ENCODE data around the gene DNM1L. TPM values are rescaled to one million over a fixed set of nuclear protein-coding genes. Genes with fewer than 3 reads are reported as not detected.
A peak's percentile ranks its signal among the peaks of the same experiment; 100 is the strongest.
"Not testable (repeated sequence)": the region's sequence is repeated elsewhere in the genome, so short reads cannot be mapped to it uniquely, and the experiment has no call there.

Gene DNM1L
- total RNA-seq, 1 donor from 2014 or later: 90.7 TPM

GRCh38 chr12:32706335-32707024 lies 27.4 kb downstream of the DNM1L start:
- H3K4me1 Mint-ChIP-seq: peaks cover 18% of the 10 kb centered on the region
- H3K4me3 Mint-ChIP-seq: peak overlapping the region; percentile 45
- H3K9me3 Mint-ChIP-seq: no peaks in the 10 kb centered on the region
- intact Hi-C loops (cut with micrococcal nuclease): no loop called here
- no peak for DNase-seq
- H3K27me3 Mint-ChIP-seq: no peaks in the 10 kb centered on the region
- H3K36me3 Mint-ChIP-seq (ENCODE audit: low read depth): peaks cover 20% of the 10 kb centered on the region
- H3K27ac Mint-ChIP-seq: peak overlapping the region; percentile 68

GRCh38 chr12:32708926-32709325 lies 29.8 kb downstream of the DNM1L start:
- Mint-ChIP-seq H3K4me1 (peaks cover 12% of the 10 kb centered on the region), H3K27me3 (no peaks in the 10 kb centered on the region), H3K36me3 (ENCODE audit: low read depth) (peaks cover 28% of the 10 kb centered on the region), H3K4me3 (no peak overlapping the region), H3K9me3 (no peaks in the 10 kb centered on the region), H3K27ac (no peak overlapping the region)
- DNase-seq: no peak
- intact Hi-C loops (cut with micrococcal nuclease): no loop called here

GRCh38 chr12:32714772-32715171 lies 35.7 kb downstream of the DNM1L start:
- H3K4me1 Mint-ChIP-seq: no peaks in the 10 kb centered on the region
- H3K27ac Mint-ChIP-seq: no peak overlapping the region
- H3K36me3 Mint-ChIP-seq (ENCODE audit: low read depth): peaks cover 30% of the 10 kb centered on the region
- H3K4me3 Mint-ChIP-seq: no peak overlapping the region
- no peaks in the 10 kb centered on the region for H3K27me3 Mint-ChIP-seq
- no peak for DNase-seq
- no peaks in the 10 kb centered on the region for H3K9me3 Mint-ChIP-seq
- intact Hi-C loops (cut with micrococcal nuclease): no loop called here

- Mint-ChIP-seq H3K27ac (no peak overlapping the region), H3K4me1 (no peaks in the 10 kb centered on the region), H3K4me3 (no peak overlapping the region), H3K27me3 (no peaks in the 10 kb centered on the region), H3K9me3 (no peaks in the 10 kb centered on the region), H3K36me3 (ENCODE audit: low read depth) (peaks cover 35% of the 10 kb centered on the region)
- no peak for DNase-seq
- intact Hi-C loops (cut with micrococcal nuclease): no loop called here
Observed at GRCh38 chr12:32718926-32719325, 39.8 kb downstream of the DNM1L start.

- H3K27ac Mint-ChIP-seq; intact Hi-C loops (cut with micrococcal nuclease); H3K4me1 Mint-ChIP-seq; H3K9me3 Mint-ChIP-seq; H3K27me3 Mint-ChIP-seq; H3K4me3 Mint-ChIP-seq; DNase-seq: not testable (repeated sequence)
- H3K36me3 Mint-ChIP-seq (ENCODE audit: low read depth): peaks cover 43% of the 10 kb centered on the region
Observed at GRCh38 chr12:32725308-32725707, 46.2 kb downstream of the DNM1L start.

- no peak overlapping the region for H3K27ac Mint-ChIP-seq
- no peak for DNase-seq
Observed at GRCh38 chr12:32726286-32726685, 47.2 kb downstream of the DNM1L start.

GRCh38 chr12:32727237-32727636 lies 48.1 kb downstream of the DNM1L start:
- Mint-ChIP-seq H3K4me1 (peaks cover 2% of the 10 kb centered on the region), H3K27me3 (no peaks in the 10 kb centered on the region), H3K9me3 (no peaks in the 10 kb centered on the region), H3K36me3 (ENCODE audit: low read depth) (peaks cover 36% of the 10 kb centered on the region), H3K4me3 (no peak overlapping the region), H3K27ac (no peak overlapping the region)
- DNase-seq: no peak
- intact Hi-C loops (cut with micrococcal nuclease): no loop called here

More at GRCh38 chr12:32726286-32726685, 47.2 kb downstream of the DNM1L start:
- peaks cover 37% of the 10 kb centered on the region for H3K36me3 Mint-ChIP-seq (ENCODE audit: low read depth)
- H3K4me3 Mint-ChIP-seq: no peak overlapping the region
- H3K9me3 Mint-ChIP-seq: no peaks in the 10 kb centered on the region
- peaks cover 2% of the 10 kb centered on the region for H3K4me1 Mint-ChIP-seq
- intact Hi-C loops (cut with micrococcal nuclease): no loop called here
- no peaks in the 10 kb centered on the region for H3K27me3 Mint-ChIP-seq

- no peak overlapping the region for H3K27ac Mint-ChIP-seq
- intact Hi-C loops (cut with micrococcal nuclease): no loop called here
- DNase-seq: no peak
- no peaks in the 10 kb centered on the region for H3K27me3 Mint-ChIP-seq
- H3K4me1 Mint-ChIP-seq: peaks cover 2% of the 10 kb centered on the region
- H3K9me3 Mint-ChIP-seq: no peaks in the 10 kb centered on the region
- H3K4me3 Mint-ChIP-seq: no peak overlapping the region
- H3K36me3 Mint-ChIP-seq (ENCODE audit: low read depth): peaks cover 35% of the 10 kb centered on the region
Observed at GRCh38 chr12:32734952-32735351, 55.9 kb downstream of the DNM1L start.

- H3K27ac Mint-ChIP-seq: no peak overlapping the region
- H3K4me3 Mint-ChIP-seq: no peak overlapping the region
- no peaks in the 10 kb centered on the region for H3K9me3 Mint-ChIP-seq
- peaks cover 39% of the 10 kb centered on the region for H3K36me3 Mint-ChIP-seq (ENCODE audit: low read depth)
- no peaks in the 10 kb centered on the region for H3K27me3 Mint-ChIP-seq
- intact Hi-C loops (cut with micrococcal nuclease): no loop called here
- H3K4me1 Mint-ChIP-seq: no peaks in the 10 kb centered on the region
- DNase-seq: no peak
Observed at GRCh38 chr12:32736445-32736844, 57.3 kb downstream of the DNM1L start.

- no peaks in the 10 kb centered on the region for H3K9me3 Mint-ChIP-seq
- intact Hi-C loops (cut with micrococcal nuclease): no loop called here
- H3K4me1 Mint-ChIP-seq: no peaks in the 10 kb centered on the region
- no peak overlapping the region for H3K27ac Mint-ChIP-seq
- H3K36me3 Mint-ChIP-seq (ENCODE audit: low read depth): peaks cover 39% of the 10 kb centered on the region
- H3K27me3 Mint-ChIP-seq: no peaks in the 10 kb centered on the region
- H3K4me3 Mint-ChIP-seq: no peak overlapping the region
- no peak for DNase-seq
Observed at GRCh38 chr12:32737715-32738114, 58.6 kb downstream of the DNM1L start.

- Mint-ChIP-seq H3K36me3 (ENCODE audit: low read depth) (peaks cover 48% of the 10 kb centered on the region), H3K4me1 (peaks cover 6% of the 10 kb centered on the region), H3K4me3 (no peak overlapping the region), H3K9me3 (no peaks in the 10 kb centered on the region), H3K27me3 (no peaks in the 10 kb centered on the region), H3K27ac (no peak overlapping the region)
- intact Hi-C loops (cut with micrococcal nuclease): no loop called here
- DNase-seq: no peak
Observed at GRCh38 chr12:32739279-32739678, 60.2 kb downstream of the DNM1L start.

- intact Hi-C loops (cut with micrococcal nuclease): no loop called here
- no peaks in the 10 kb centered on the region for H3K27me3 Mint-ChIP-seq
- no peak overlapping the region for H3K27ac Mint-ChIP-seq
- no peaks in the 10 kb centered on the region for H3K9me3 Mint-ChIP-seq
- peaks cover 11% of the 10 kb centered on the region for H3K4me1 Mint-ChIP-seq
- DNase-seq: no peak
- H3K4me3 Mint-ChIP-seq: no peak overlapping the region
- H3K36me3 Mint-ChIP-seq (ENCODE audit: low read depth): peaks cover 50% of the 10 kb centered on the region
Observed at GRCh38 chr12:32742133-32742532, 63.0 kb downstream of the DNM1L start.

GRCh38 chr12:32743264-32743663 lies 64.2 kb downstream of the DNM1L start:
- Mint-ChIP-seq H3K4me1 (peaks cover 11% of the 10 kb centered on the region), H3K27me3 (no peaks in the 10 kb centered on the region), H3K9me3 (no peaks in the 10 kb centered on the region), H3K27ac (no peak overlapping the region), H3K36me3 (ENCODE audit: low read depth) (peaks cover 52% of the 10 kb centered on the region), H3K4me3 (no peak overlapping the region)
- DNase-seq: no peak
- intact Hi-C loops (cut with micrococcal nuclease): no loop called here

- Mint-ChIP-seq H3K27me3 (no peaks in the 10 kb centered on the region), H3K9me3 (no peaks in the 10 kb centered on the region), H3K36me3 (ENCODE audit: low read depth) (peaks cover 38% of the 10 kb centered on the region), H3K4me1 (peaks cover 23% of the 10 kb centered on the region), H3K4me3 (peak overlapping the region; percentile 93), H3K27ac (peak overlapping the region; percentile 93)
- intact Hi-C loops (cut with micrococcal nuclease): loop anchor here (2.0 kb wide), 2 partner anchors 795 to 1433 kb away; partner anchors contain the start of gene RESF1
- DNase-seq: no peak
Observed at GRCh38 chr12:32753605-32754004, 74.5 kb downstream of the DNM1L start.

GRCh38 chr12:32754111-32754510 lies 75.0 kb downstream of the DNM1L start:
- intact Hi-C loops (cut with micrococcal nuclease): loop anchor here (2.0 kb wide), 2 partner anchors 795 to 1433 kb away; partner anchors contain the start of gene RESF1
- Mint-ChIP-seq H3K9me3 (no peaks in the 10 kb centered on the region), H3K36me3 (ENCODE audit: low read depth) (peaks cover 35% of the 10 kb centered on the region), H3K27me3 (no peaks in the 10 kb centered on the region), H3K27ac (peak overlapping the region; percentile 93), H3K4me3 (peak overlapping the region; percentile 93), H3K4me1 (peaks cover 23% of the 10 kb centered on the region)
- no peak for DNase-seq

Measured in activated CD4-positive, alpha-beta T cell treated with anti-CD3 and anti-CD28 coated beads, Interleukin-2, amount 10 ng/mL, durations not matched to agents 24 days and 14 days (primary cell).